OCI-LY7 (cell line): ENCODE measurements around the gene KRTDAP.

Experiments used
- EZH2phosphoT487 ChIP-seq: fragments of 200-600 bp; sonication (generic); IDR thresholded peaks from 2 replicates; pipeline ENCODE4 v1.6.1; 2018; ENCODE audit warnings: low read depth, borderline replicate concordance, mild to moderate bottlenecking, mixed run types, antibody characterized with exemption, low read length, moderate library complexity, mixed read lengths
- TF ChIP-seq, protein P1 (sequence below): fragments of 200-600 bp; sonication (generic); conservative IDR thresholded peaks from 2 replicates; pipeline ENCODE4 v1.5.1; 2014; ENCODE audit warnings: mild to moderate bottlenecking, antibody characterized with exemption, low read length, moderate library complexity, mixed read lengths

DNA sequence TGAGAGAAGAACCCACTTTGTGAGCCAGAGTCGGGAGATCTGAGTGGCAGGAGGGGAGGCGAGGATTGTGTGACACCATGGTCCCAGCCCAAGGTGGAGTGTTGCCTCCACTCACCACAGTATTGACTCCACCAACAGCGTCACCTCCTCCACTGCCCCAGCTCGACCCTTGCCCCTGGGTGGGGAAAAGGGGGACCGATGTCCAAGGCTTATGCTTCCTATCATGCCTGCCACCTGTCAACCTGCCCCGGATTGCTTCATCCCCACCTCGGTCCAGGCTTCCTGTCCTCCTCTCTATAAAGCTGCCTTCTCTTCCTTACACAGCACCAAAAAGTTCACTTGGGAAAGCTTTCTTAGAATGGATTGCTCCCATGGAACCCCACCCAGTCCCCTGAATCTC lies 15.7 kb upstream of the KRTDAP start:
- TF ChIP-seq, protein P1, sequence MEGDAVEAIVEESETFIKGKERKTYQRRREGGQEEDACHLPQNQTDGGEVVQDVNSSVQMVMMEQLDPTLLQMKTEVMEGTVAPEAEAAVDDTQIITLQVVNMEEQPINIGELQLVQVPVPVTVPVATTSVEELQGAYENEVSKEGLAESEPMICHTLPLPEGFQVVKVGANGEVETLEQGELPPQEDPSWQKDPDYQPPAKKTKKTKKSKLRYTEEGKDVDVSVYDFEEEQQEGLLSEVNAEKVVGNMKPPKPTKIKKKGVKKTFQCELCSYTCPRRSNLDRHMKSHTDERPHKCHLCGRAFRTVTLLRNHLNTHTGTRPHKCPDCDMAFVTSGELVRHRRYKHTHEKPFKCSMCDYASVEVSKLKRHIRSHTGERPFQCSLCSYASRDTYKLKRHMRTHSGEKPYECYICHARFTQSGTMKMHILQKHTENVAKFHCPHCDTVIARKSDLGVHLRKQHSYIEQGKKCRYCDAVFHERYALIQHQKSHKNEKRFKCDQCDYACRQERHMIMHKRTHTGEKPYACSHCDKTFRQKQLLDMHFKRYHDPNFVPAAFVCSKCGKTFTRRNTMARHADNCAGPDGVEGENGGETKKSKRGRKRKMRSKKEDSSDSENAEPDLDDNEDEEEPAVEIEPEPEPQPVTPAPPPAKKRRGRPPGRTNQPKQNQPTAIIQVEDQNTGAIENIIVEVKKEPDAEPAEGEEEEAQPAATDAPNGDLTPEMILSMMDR = no peak
- no peak for TF ChIP-seq EZH2phosphoT487
